A549 (cell line): ENCODE data around the gene BTF3. TPM values are rescaled to one million over a fixed set of nuclear protein-coding genes. Genes with fewer than 3 reads are reported as not detected.
A peak's percentile ranks its signal among the peaks of the same experiment; 100 is the strongest.

Experiments
- ATAC-seq, 2 experiments: fragments of 200-7000 bp in 1 of 2; fragments of >200 bp in 1 of 2; cut with Nextera tagmentation in 1 of 2; cut with Tn5 transposase in 1 of 2; 3 replicates each; pipeline versions ENCODE4 v1.8.0 to v1.9.1; 2018 to 2020; ENCODE audit warnings: mild to moderate bottlenecking in 1 of 2, moderate library complexity in 1 of 2
- CTCF ChIA-PET: fragments of 300-600 bp; sonication (Branson Sonifier 250); formaldehyde crosslinking; extraction: SDS; loops from one replicate; lab custom pipeline; 2021; ENCODE audit warnings: antibody characterized with exemption, inconsistent platforms; lab: Yijun Ruan, JAX
- POLR2A ChIA-PET: fragments of 350-600 bp; formaldehyde crosslinking; extraction: SDS; loops from one replicate; lab custom pipeline; 2021; ENCODE audit warnings: antibody characterized with exemption, inconsistent platforms; lab: Yijun Ruan, JAX
- DNase-seq, 2 experiments: peaks; one replicate each; pipeline versions ENCODE4 v3.0.0 to v3.0.0-alpha.2; 2011 to 2016; ENCODE audit warnings: low read depth in 1 of 2, low spot score in 1 of 2
- FAIRE-seq: peaks from 2 replicates; lab custom pipeline; 2011; peaks lifted over from hg19 to GRCh38; lab: Jason Lieb, UNC
- H3K27ac ChIP-seq, 2 experiments: fragments of >200 bp; sonication (Bioruptor Twin); formaldehyde crosslinking; 3 replicates each; pipeline ENCODE4 v1.5.1; 2016 to 2017
- H3K4me1 ChIP-seq: fragments of >200 bp; sonication (Bioruptor Twin); formaldehyde crosslinking; 3 replicates; pipeline ENCODE4 v1.6.1; 2016
- H3K4me2 ChIP-seq: fragments of >200 bp; sonication (Bioruptor Twin); formaldehyde crosslinking; 3 replicates; pipeline ENCODE4 v1.6.1; 2016
- H3K4me3 ChIP-seq: fragments of >200 bp; sonication (Bioruptor Twin); formaldehyde crosslinking; 3 replicates; pipeline ENCODE4 v1.5.1; 2016
- H3K9me3 ChIP-seq: fragments of >200 bp; sonication (Bioruptor Twin); formaldehyde crosslinking; 3 replicates; pipeline ENCODE4 v1.6.1; 2016
- CBX2 ChIP-seq: fragments of 200-600 bp; sonication (generic); IDR thresholded peaks from 2 replicates; pipeline ENCODE4 v1.6.1; 2016; ENCODE audit warnings: low read depth, mild to moderate bottlenecking, borderline replicate concordance
- CBX8 ChIP-seq: fragments of 200-600 bp; sonication (generic); IDR thresholded peaks from 2 replicates; pipeline ENCODE4 v1.6.1; 2016
- CHD4 ChIP-seq: fragments of 200-600 bp; sonication (generic); IDR thresholded peaks from 2 replicates; pipeline ENCODE4 v1.6.1; 2016; ENCODE audit warnings: antibody characterized with exemption, mild to moderate bottlenecking, borderline replicate concordance
- HES2 ChIP-seq: fragments of >200 bp; sonication (Bioruptor Twin); formaldehyde crosslinking; IDR thresholded peaks from 2 replicates; pipeline ENCODE4 v1.6.1; 2016
- HMGXB4 ChIP-seq: fragments of 250-450 bp; sonication (Bioruptor Pico); IDR thresholded peaks from 2 replicates; pipeline ENCODE4 v1.5.0; 2021; ENCODE audit warnings: mild to moderate bottlenecking, moderate library complexity, borderline replicate concordance
- KDM1A ChIP-seq: fragments of 200-600 bp; sonication (generic); IDR thresholded peaks from 2 replicates; pipeline ENCODE4 v1.6.1; 2016; ENCODE audit warnings: low read depth, mild to moderate bottlenecking
- NR3C1 ChIP-seq: fragments of >200 bp; sonication (Bioruptor Twin); formaldehyde crosslinking; IDR thresholded peaks from 3 replicates; pipeline ENCODE4 v1.6.1; 2017
- RAD21 ChIP-seq, 2 experiments: fragments of >200 bp in 1 of 2; sonication (Bioruptor Twin) in 1 of 2; formaldehyde crosslinking in 1 of 2; IDR thresholded peaks in 1 of 2; conservative IDR thresholded peaks in 1 of 2; 2 replicates in 1 of 2; 3 replicates in 1 of 2; pipeline ENCODE4 v1.6.1; 2012 to 2018; ENCODE audit warnings: inconsistent platforms in 1 of 2
- REST ChIP-seq: fragments of 200-600 bp; sonication (generic); IDR thresholded peaks from 2 replicates; pipeline ENCODE4 v1.6.1; 2016; ENCODE audit warnings: antibody characterized with exemption, mild to moderate bottlenecking, moderate library complexity
- RNF2 ChIP-seq: fragments of 200-600 bp; sonication (generic); IDR thresholded peaks from 2 replicates; pipeline ENCODE4 v1.6.1; 2016; ENCODE audit warnings: low read depth, mild to moderate bottlenecking, antibody characterized with exemption, moderate library complexity, borderline replicate concordance
- SMC3 ChIP-seq: fragments of >200 bp; sonication (Bioruptor Twin); formaldehyde crosslinking; IDR thresholded peaks from 3 replicates; pipeline ENCODE4 v1.6.1; 2018; ENCODE audit warnings: inconsistent platforms
- ZFP36 ChIP-seq: fragments of 450-650 bp; IDR thresholded peaks from 2 replicates; pipeline ENCODE4 v1.6.1; 2014; ENCODE audit warnings: borderline replicate concordance; ENCODE audit not compliant: partially characterized antibody
- WGBS: methylation state at CpG from one replicate; pipeline ENCODE4 v1.1.6; 2017; ENCODE audit errors: missing lambda C conversion rate; 5-methylcytosine and 5-hydroxymethylcytosine counted together
- polyA plus RNA-seq, 4 experiments: library from polyadenylated mRNA; depleted of rRNA in 3 of 4; stranded (reverse); fragments of >200 nt; fragmentation: RNase III in 1 of 4; extraction: RNeasy Plus Mini Kit Qiagen cat#74134 plus additional on column Dnase treatment in 1 of 4; gene quantifications; 2 replicates in 3 of 4; 3 replicates in 1 of 4; pipeline ENCODE4 v1.2.3, GENCODE V29; 2011 to 2017
- TF ChIP-seq, protein P1 (sequence below): fragments of >200 bp; sonication (Bioruptor Twin); formaldehyde crosslinking; IDR thresholded peaks from 3 replicates; pipeline ENCODE4 v1.6.1; 2016
- TF ChIP-seq, protein P2 (sequence below): IDR thresholded peaks from 2 replicates; pipeline ENCODE4 v1.6.1; 2012
- TF ChIP-seq, protein P3 (sequence below): fragments of >200 bp; sonication (Bioruptor Twin); formaldehyde crosslinking; IDR thresholded peaks from 3 replicates; pipeline ENCODE4 v1.5.1; 2016
- TF ChIP-seq, protein P4 (sequence below): IDR thresholded peaks from 2 replicates; pipeline ENCODE4 v1.6.1; 2012; ENCODE audit warnings: low read depth, borderline replicate concordance

BTF3 gene
- polyA plus RNA-seq, 2 of the 4 experiments (the other 2 are of a cell fraction): 1,048 to 1,159 TPM

DNA sequence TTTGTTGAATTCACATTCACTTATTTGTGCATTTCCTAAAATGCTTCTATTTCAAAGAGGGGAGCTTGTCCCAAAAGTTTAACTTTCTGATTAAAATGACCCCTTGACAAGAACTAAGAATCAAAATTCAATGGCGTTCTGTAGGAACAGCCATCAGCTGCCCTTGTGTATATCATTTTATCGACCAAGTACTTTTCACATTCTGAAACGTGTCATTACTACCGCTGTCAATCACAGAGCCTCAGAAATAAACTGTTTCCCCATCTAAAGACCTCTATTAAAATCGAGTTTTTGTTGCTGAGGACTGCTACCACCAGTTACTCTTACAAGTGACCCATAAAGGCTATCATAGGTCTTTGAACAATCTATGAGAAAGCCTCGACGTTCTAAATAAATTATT lies 48.1 kb upstream of the BTF3 start:
- ATAC-seq: no peak
- H3K4me2 ChIP-seq: peak overlapping the region; percentile 98; the same call in 1 of the 3 replicates
- no peak for FAIRE-seq
- H3K9me3 ChIP-seq: no peaks in the 10 kb centered on the region
- peaks cover 19% of the 10 kb centered on the region for H3K4me1 ChIP-seq
- POLR2A ChIA-PET: interaction anchor here (5.3 kb wide), 1 partner anchor 234 kb away, joined by 86 read pairs; no protein-coding TSS in a partner anchor
- WGBS: 47% methylated on average over 7 of the region's 7 CpGs
- CTCF ChIA-PET: interaction anchor here (1.5 to 5.4 kb wide), 10 partner anchors 13 to 494 kb away, joined by 3 to 155 read pairs (median 10); partner anchors contain the start of gene FCHO2
- H3K4me3 ChIP-seq: no peak overlapping the region
- no peak overlapping the region for H3K27ac ChIP-seq
- no peak for DNase-seq
- TF ChIP-seq CHD4: no peak
- no peak for TF ChIP-seq HES2
- TF ChIP-seq NR3C1: no peak

DNA sequence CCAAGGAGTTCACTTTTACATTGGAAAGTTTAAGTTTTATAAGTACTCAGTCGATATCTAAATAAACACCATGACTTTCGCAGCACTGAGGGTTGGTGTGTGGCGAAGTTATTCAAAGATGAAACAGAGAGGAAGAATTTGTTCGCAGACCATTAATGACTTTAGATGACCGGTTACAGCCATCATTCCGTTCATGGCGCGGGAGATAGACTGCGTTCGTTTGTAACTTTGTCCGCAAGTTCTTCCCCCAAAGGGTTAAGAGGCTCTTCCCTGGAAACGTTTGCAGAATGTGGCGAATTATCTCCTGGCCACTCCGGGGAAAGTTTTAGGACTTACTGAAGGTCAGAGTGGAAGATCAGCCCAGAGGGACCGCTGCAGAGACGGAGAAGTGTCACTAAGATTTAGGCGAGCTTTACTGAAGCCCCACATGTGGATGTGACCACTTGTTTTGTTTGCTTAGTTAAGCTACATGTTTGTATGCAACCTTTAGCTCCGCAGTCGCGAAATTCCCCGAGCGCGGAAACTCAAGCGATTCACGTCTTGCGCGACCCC lies 47.5 kb upstream of the BTF3 start:
- peak overlapping the region; percentile 50 for H3K4me3 ChIP-seq
- peaks cover 17% of the 10 kb centered on the region for H3K4me1 ChIP-seq
- FAIRE-seq: no peak
- peak overlapping the region; percentile 95 for H3K4me2 ChIP-seq
- peak in 1 of 2 experiments; percentile 23 for DNase-seq
- peak overlapping the region in 1 of 2 experiments; percentile 90; a peak in 3 of 6 replicates for H3K27ac ChIP-seq
- ATAC-seq: peak in 1 of 2 experiments; percentile 0; a peak in 1 of 6 replicates
- TF ChIP-seq KDM1A: no peak
- peak; percentile 89; the same call in 1 of the 2 replicates for TF ChIP-seq RNF2
- TF ChIP-seq CBX8: peak; percentile 84
- peak; percentile 12 for TF ChIP-seq ZFP36
- no peaks in the 10 kb centered on the region for H3K9me3 ChIP-seq
- 7% methylated on average over 27 of the region's 27 CpGs for WGBS
- POLR2A ChIA-PET: interaction anchor here (1.0 to 5.3 kb wide), 3 partner anchors 48 to 235 kb away, joined by 3 to 86 read pairs (median 7); partner anchors contain the start of gene BTF3
- CTCF ChIA-PET: interaction anchor here (0.6 to 5.4 kb wide), 87 partner anchors 9 to 535 kb away, joined by 3 to 155 read pairs (median 5); partner anchors contain the start of genes BTF3, FCHO2 and TMEM171

DNA sequence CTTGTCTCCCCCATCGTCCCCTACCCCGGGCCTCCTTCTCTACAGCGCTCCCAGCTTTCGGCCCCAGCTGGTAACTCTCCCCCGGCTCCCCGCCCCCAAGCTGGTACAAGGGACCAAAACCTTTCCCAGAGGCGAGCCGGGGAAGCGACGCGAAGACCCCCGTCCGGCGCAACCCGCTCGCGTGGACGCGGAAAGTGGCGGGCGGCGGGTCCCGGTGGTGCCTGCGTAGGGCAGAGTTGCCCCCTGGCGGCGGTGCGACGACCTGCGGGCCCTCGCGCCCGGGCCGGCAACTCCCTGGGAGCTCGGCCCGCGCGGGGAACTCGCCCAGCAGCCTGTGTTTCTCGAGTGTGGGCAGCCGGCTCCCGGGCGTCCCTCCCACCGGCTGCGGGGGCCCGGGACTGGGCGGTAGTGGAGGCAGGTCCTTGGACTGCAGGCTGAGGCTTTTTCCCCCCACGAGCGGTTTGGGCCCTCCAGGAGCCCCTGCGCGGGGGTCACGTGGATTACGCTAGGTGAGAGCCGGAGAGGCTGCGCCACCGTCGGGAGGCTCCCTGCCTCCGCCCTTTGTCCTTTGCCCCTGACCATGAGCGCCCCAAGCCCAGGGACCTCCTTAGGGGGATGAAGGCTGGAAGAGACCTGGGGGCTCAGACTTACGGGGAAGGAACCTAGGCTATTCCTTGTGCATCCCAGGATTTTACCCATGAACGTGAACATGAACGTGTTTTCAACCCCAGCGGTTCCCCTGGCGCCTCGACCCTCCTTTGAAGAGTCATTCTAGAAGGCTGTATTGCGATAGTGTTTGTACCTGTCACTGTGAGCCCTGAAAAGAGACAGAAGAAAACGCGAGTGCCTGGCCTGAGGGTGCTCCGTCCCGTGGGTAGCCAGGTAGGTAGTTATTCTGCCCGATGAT lies 46.8 kb upstream of the BTF3 start:
- H3K27ac ChIP-seq: peak overlapping the region; percentile 70 to 90
- FAIRE-seq: no peak

More for the DNA sequence above, 46.8 kb upstream of the BTF3 start:
- peaks cover 11% of the 10 kb centered on the region; the same call in 2 of the 3 replicates for H3K4me1 ChIP-seq
- peak overlapping the region; percentile 95 for H3K4me2 ChIP-seq
- POLR2A ChIA-PET: interaction anchor here (1.0 to 5.3 kb wide), 3 partner anchors 47 to 235 kb away, joined by 3 to 86 read pairs (median 7); partner anchors contain the start of gene BTF3
- ATAC-seq (peak; percentile 20 to 74; a peak in 3 of 6 replicates), DNase-seq (peak in 1 of 2 experiments; percentile 68)
- H3K4me3 ChIP-seq: peak overlapping the region; percentile 50
- no peaks in the 10 kb centered on the region for H3K9me3 ChIP-seq
- TF ChIP-seq, protein P1, sequence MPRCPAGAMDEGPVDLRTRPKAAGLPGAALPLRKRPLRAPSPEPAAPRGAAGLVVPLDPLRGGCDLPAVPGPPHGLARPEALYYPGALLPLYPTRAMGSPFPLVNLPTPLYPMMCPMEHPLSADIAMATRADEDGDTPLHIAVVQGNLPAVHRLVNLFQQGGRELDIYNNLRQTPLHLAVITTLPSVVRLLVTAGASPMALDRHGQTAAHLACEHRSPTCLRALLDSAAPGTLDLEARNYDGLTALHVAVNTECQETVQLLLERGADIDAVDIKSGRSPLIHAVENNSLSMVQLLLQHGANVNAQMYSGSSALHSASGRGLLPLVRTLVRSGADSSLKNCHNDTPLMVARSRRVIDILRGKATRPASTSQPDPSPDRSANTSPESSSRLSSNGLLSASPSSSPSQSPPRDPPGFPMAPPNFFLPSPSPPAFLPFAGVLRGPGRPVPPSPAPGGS: no peak
- no peak for TF ChIP-seq REST
- TF ChIP-seq RAD21 (conservative IDR thresholded peaks at IDR 0.05 in 1 of 2, IDR thresholded peaks at IDR 0.05 in 1 of 2): peak; percentile 69 to 96
- TF ChIP-seq SMC3: peak; percentile 95
- TF ChIP-seq CBX8: no peak
- TF ChIP-seq, protein P2, sequence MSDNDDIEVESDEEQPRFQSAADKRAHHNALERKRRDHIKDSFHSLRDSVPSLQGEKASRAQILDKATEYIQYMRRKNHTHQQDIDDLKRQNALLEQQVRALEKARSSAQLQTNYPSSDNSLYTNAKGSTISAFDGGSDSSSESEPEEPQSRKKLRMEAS: peak; percentile 42
- TF ChIP-seq HMGXB4 (CRISPR knock-in tag): 0 out of 2 replicates have a peak, but pooled peaks have one; percentile 71
- TF ChIP-seq CBX2: no peak
- TF ChIP-seq, protein P3, sequence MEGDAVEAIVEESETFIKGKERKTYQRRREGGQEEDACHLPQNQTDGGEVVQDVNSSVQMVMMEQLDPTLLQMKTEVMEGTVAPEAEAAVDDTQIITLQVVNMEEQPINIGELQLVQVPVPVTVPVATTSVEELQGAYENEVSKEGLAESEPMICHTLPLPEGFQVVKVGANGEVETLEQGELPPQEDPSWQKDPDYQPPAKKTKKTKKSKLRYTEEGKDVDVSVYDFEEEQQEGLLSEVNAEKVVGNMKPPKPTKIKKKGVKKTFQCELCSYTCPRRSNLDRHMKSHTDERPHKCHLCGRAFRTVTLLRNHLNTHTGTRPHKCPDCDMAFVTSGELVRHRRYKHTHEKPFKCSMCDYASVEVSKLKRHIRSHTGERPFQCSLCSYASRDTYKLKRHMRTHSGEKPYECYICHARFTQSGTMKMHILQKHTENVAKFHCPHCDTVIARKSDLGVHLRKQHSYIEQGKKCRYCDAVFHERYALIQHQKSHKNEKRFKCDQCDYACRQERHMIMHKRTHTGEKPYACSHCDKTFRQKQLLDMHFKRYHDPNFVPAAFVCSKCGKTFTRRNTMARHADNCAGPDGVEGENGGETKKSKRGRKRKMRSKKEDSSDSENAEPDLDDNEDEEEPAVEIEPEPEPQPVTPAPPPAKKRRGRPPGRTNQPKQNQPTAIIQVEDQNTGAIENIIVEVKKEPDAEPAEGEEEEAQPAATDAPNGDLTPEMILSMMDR: peak; percentile 95
- TF ChIP-seq, protein P4, sequence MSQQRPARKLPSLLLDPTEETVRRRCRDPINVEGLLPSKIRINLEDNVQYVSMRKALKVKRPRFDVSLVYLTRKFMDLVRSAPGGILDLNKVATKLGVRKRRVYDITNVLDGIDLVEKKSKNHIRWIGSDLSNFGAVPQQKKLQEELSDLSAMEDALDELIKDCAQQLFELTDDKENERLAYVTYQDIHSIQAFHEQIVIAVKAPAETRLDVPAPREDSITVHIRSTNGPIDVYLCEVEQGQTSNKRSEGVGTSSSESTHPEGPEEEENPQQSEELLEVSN: peak; percentile 64; the same call in 1 of the 2 replicates
- CTCF ChIA-PET: interaction anchor here (0.6 to 5.4 kb wide), 94 partner anchors 10 to 536 kb away, joined by 3 to 155 read pairs (median 5); partner anchors contain the start of genes BTF3, FCHO2 and TMEM171
- 20% methylated on average over 21 of the region's 70 CpGs for WGBS
